Naive B cell (primary cell): ENCODE data around the gene IFITM2. TPM values are rescaled to one million over a fixed set of nuclear protein-coding genes. Genes with fewer than 3 reads are reported as not detected.
A peak's percentile ranks its signal among the peaks of the same experiment; 100 is the strongest.
"Not testable (repeated sequence)": the region's sequence is repeated elsewhere in the genome, so short reads cannot be mapped to it uniquely, and the experiment has no call there.

Experiments
- ATAC-seq, 2 donors: fragments of 150-1000 bp; cut with Tn5 transposase; 2 replicates each; pipeline ENCODE4 v1.10.0; 2021; ENCODE audit warnings: low read depth in 2 of 2, mild to moderate bottlenecking in 2 of 2, moderate library complexity in 2 of 2
- DNase-seq: peaks from one replicate; pipeline ENCODE4 v3.0.0; 2022
- H3K27ac Mint-ChIP-seq, 6 donors: one replicate each; pipeline ENCODE4 v1.8.0; 2020 to 2022; ENCODE audit warnings: mild to moderate bottlenecking in 6 of 6, mixed read lengths in 6 of 6, moderate library complexity in 5 of 6, inconsistent platforms in 2 of 6
- H3K27me3 Mint-ChIP-seq, 3 donors: one replicate each; pipeline ENCODE4 v1.8.0; 2021 to 2022; ENCODE audit warnings: mixed read lengths in 3 of 3, mild to moderate bottlenecking in 1 of 3
- H3K36me3 Mint-ChIP-seq, 2 donors: one replicate each; pipeline ENCODE4 v1.8.0; 2020 to 2022; ENCODE audit warnings: mixed read lengths in 2 of 2, inconsistent platforms in 1 of 2, mild to moderate bottlenecking in 1 of 2
- H3K4me1 Mint-ChIP-seq, 3 donors: one replicate each; pipeline ENCODE4 v1.8.0; 2020 to 2022; ENCODE audit warnings: mixed read lengths in 3 of 3, inconsistent platforms in 1 of 3, mild to moderate bottlenecking in 1 of 3, moderate library complexity in 1 of 3
- H3K4me3 Mint-ChIP-seq, 8 donors: one replicate each; pipeline ENCODE4 v1.8.0; 2020 to 2022; ENCODE audit warnings: mild to moderate bottlenecking in 8 of 8, mixed read lengths in 8 of 8, moderate library complexity in 8 of 8, inconsistent platforms in 2 of 8
- H3K9me3 Mint-ChIP-seq, 7 donors: one replicate each; pipeline ENCODE4 v1.8.0; 2020 to 2022; ENCODE audit warnings: mixed read lengths in 7 of 7, mild to moderate bottlenecking in 5 of 7, inconsistent platforms in 2 of 7, moderate library complexity in 1 of 7
- polyA plus RNA-seq, 6 donors: library from polyadenylated mRNA; unstranded; fragments of 300-500 nt; fragmentation: Illumina TruSeq; gene quantifications; one replicate each; pipeline ENCODE4 v1.2.3, GENCODE V29; 2021; ENCODE audit warnings: low read depth in 6 of 6

The IFITM2 gene
- polyA plus RNA-seq, 6 donors from 2014 or later, result 915 to 1,467 (median 1,288) TPM

DNA sequence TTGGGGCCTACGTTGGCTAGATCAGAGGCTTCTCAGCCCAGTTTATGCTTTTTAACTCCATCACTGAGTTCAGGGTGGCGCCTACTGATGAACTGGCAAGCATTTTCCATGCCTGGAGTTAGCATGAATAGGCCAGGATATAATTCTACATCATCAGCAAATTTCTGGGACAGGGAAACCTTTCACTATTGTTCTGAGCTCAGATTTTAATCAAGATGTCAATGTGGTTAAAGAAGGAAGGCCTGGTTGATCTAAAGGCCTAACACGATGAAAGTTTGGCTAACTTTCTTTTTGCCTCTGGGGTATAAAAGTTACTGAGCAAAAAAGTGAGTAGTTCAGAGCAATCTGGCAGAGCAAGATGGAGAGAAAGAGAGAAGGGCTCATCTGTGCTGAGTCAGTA is 34.7 kb downstream of the IFITM2 start:
- Mint-ChIP-seq H3K27me3 (no peaks in the 10 kb centered on the region), H3K36me3 (peaks cover 0 to 7% of the 10 kb centered on the region in 2 donors), H3K4me3 (peak overlapping the region in 2 of 8 donors; percentile 25 to 61), H3K27ac (no peak overlapping the region), H3K4me1 (peaks cover 14 to 33% (median 22%) of the 10 kb centered on the region in 3 donors), H3K9me3 (peaks cover 0 to 7% (median 2%) of the 10 kb centered on the region in 7 donors)
- ATAC-seq (no peak), DNase-seq (no peak)

GRCh38 chr11:344836-345578 is 37.4 kb downstream of the IFITM2 start:
- no peak overlapping the region for H3K4me3 Mint-ChIP-seq
- H3K27me3 Mint-ChIP-seq, result no peaks in the 10 kb centered on the region
- H3K27ac Mint-ChIP-seq, result peak overlapping the region in 1 of 6 donors; percentile 65
- H3K36me3 Mint-ChIP-seq, result peaks cover 0 to 7% of the 10 kb centered on the region in 2 donors
- DNase-seq (no peak), ATAC-seq (no peak)
- H3K9me3 Mint-ChIP-seq, result peaks cover 0 to 7% (median 2%) of the 10 kb centered on the region in 7 donors
- peaks cover 14 to 35% (median 22%) of the 10 kb centered on the region in 3 donors for H3K4me1 Mint-ChIP-seq

DNA sequence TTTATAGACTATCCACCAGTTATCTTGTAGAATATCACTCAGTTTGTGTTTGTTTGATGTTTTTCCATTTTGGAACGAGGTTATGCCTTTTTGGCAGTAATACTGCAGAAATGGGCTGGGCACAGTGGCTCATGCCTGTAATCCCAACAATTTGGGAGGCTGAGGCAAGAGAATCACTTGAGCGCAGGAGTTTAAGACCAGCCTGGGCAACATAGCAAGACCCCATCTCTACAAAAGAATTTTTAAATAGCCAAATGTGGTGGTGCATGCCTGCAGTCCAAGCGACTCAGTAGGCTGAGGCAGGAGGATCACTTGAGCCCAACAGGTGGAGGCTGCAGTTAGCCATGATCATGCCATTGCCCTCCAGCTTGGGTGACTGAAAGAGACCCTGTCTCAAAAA is 38.9 kb downstream of the IFITM2 start:
- Mint-ChIP-seq H3K9me3 (peaks cover 0 to 2% (median 0%) of the 10 kb centered on the region in 7 donors), H3K27me3 (no peaks in the 10 kb centered on the region), H3K4me3 (no peak overlapping the region), H3K4me1 (peaks cover 9 to 31% (median 20%) of the 10 kb centered on the region in 3 donors), H3K36me3 (no peaks in the 10 kb centered on the region), H3K27ac (peak overlapping the region in 2 of 6 donors; percentile 28 to 49)
- ATAC-seq (no peak), DNase-seq (no peak)

GRCh38 chr11:349270-349954 is 41.8 kb downstream of the IFITM2 start:
- not testable (repeated sequence) for ATAC-seq, H3K9me3 Mint-ChIP-seq, H3K27me3 Mint-ChIP-seq, DNase-seq, H3K4me3 Mint-ChIP-seq, H3K36me3 Mint-ChIP-seq
- Mint-ChIP-seq H3K27ac (peak overlapping the region in 1 of 6 donors; percentile 87), H3K4me1 (peaks cover 11 to 31% (median 24%) of the 10 kb centered on the region in 3 donors)

- peaks cover 13 to 39% (median 27%) of the 10 kb centered on the region in 3 donors for H3K4me1 Mint-ChIP-seq
- H3K4me3 Mint-ChIP-seq, result peak overlapping the region in 1 of 8 donors; percentile 56
- DNase-seq, H3K9me3 Mint-ChIP-seq, H3K36me3 Mint-ChIP-seq, ATAC-seq, H3K27me3 Mint-ChIP-seq: not testable (repeated sequence)
- peak overlapping the region in 1 of 6 donors; percentile 32 for H3K27ac Mint-ChIP-seq
Observed at GRCh38 chr11:350033-350722, 42.6 kb downstream of the IFITM2 start.

DNA sequence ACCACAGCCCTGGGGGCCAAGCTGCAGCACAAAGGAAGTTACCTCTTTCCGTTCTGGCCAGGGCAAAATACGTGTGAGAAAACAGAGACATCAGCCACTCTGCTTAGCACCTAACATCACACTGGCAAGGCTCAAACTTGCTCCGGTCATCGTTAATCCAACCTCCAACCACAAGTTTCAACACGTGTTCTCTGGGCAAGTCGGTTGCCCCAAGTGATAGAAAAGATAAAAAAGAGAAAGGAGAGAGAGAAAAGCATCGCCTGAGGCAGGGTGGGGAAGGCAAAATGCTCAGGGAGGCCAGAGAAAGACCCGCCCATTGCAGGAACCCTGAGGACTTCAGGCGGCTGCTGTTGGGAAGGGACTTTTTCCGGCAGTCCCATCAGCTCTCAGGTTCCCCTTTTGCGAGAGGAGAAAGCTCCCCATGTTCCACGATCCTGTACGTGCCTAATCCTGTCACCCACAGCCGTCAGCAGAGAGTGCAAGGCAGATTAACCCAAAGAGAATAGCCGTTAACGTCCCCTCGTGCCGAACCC is 43.2 kb downstream of the IFITM2 start:
- H3K27me3 Mint-ChIP-seq, result no peaks in the 10 kb centered on the region
- peak overlapping the region in 2 of 8 donors; percentile 47 to 56 for H3K4me3 Mint-ChIP-seq
- H3K36me3 Mint-ChIP-seq, result no peaks in the 10 kb centered on the region
- no peak for ATAC-seq
- H3K27ac Mint-ChIP-seq, result peak overlapping the region in 2 of 6 donors; percentile 32 to 77
- peaks cover 0 to 2% (median 0%) of the 10 kb centered on the region in 7 donors for H3K9me3 Mint-ChIP-seq
- H3K4me1 Mint-ChIP-seq, result peaks cover 15 to 43% (median 29%) of the 10 kb centered on the region in 3 donors
- no peak for DNase-seq

- Mint-ChIP-seq H3K4me3 (no peak overlapping the region), H3K27ac (peak overlapping the region in 1 of 6 donors; percentile 40), H3K27me3 (no peaks in the 10 kb centered on the region), H3K36me3 (no peaks in the 10 kb centered on the region), H3K4me1 (peaks cover 15 to 43% (median 29%) of the 10 kb centered on the region in 3 donors), H3K9me3 (peaks cover 0 to 2% (median 0%) of the 10 kb centered on the region in 7 donors)
- ATAC-seq, result no peak
- DNase-seq, result no peak
Observed at GRCh38 chr11:351411-351810, 43.8 kb downstream of the IFITM2 start.

DNA sequence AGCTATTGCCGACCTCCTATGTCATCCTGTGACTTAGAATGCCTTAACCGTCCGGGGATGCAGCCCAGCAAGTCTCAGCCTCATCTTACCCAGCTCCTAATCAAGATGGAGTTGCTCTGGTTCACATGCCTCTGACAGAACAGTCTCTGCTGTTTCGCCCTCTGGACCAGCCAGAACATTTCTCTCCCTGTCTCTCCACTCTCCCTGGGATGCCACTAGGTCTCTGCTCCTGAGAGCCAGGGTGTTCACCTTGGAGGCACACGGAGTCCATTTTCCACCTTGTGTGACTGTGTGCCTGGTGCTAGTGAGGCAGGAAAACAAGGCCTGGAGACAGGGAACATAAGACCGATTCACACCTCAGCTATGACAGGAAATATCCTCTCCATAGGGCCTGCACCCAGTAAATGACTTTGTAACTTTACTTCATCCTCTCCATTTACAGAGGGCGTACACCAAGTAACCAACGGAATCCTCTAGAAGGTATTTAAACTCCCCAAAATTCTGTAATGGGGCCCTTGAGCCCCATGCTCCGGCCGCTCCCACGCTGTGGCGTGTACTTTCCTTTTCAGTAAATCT is 44.9 kb downstream of the IFITM2 start:
- H3K27me3 Mint-ChIP-seq, result no peaks in the 10 kb centered on the region
- H3K27ac Mint-ChIP-seq, result peak overlapping the region in 3 of 6 donors; percentile 60 to 88 (median 83)
- H3K36me3 Mint-ChIP-seq, result no peaks in the 10 kb centered on the region
- no peak overlapping the region for H3K4me3 Mint-ChIP-seq
- peaks cover 15 to 43% (median 29%) of the 10 kb centered on the region in 3 donors for H3K4me1 Mint-ChIP-seq
- H3K9me3 Mint-ChIP-seq, result peaks cover 0 to 2% (median 0%) of the 10 kb centered on the region in 7 donors
- ATAC-seq, result no peak
- no peak for DNase-seq

- Mint-ChIP-seq H3K27ac (peak overlapping the region in 5 of 6 donors; percentile 39 to 98 (median 83)), H3K27me3 (no peaks in the 10 kb centered on the region), H3K4me1 (peaks cover 15 to 42% (median 29%) of the 10 kb centered on the region in 3 donors), H3K4me3 (peak overlapping the region in 2 of 8 donors; percentile 44 to 82), H3K36me3 (no peaks in the 10 kb centered on the region), H3K9me3 (peaks cover 0 to 2% (median 0%) of the 10 kb centered on the region in 7 donors)
- ATAC-seq (no peak), DNase-seq (no peak)
Observed at GRCh38 chr11:353179-353873, 45.7 kb downstream of the IFITM2 start.

- peaks cover 0 to 13% (median 7%) of the 10 kb centered on the region in 3 donors for H3K27me3 Mint-ChIP-seq
Observed at GRCh38 chr11:355581-356458, 48.2 kb downstream of the IFITM2 start.

DNA sequence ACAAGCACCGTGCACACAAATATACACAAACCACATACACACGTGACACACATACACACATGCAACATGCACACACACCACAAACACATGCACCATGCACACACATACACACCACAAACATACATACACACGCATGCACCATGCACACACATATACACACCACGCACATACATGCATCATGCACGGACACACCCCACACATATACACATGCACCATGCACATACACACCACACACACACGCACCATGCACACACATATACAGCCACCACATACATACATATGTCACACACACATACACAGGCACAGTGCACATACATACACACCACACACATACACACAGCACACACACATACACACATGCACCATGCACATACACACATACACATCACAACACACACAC is 49.0 kb downstream of the IFITM2 start:
- peaks cover 9 to 30% (median 18%) of the 10 kb centered on the region in 3 donors for H3K4me1 Mint-ChIP-seq
- no peaks in the 10 kb centered on the region for H3K36me3 Mint-ChIP-seq
- H3K27me3 Mint-ChIP-seq, result peaks cover 0 to 13% (median 7%) of the 10 kb centered on the region in 3 donors
- no peak overlapping the region for H3K4me3 Mint-ChIP-seq
- DNase-seq, result no peak
- no peak for ATAC-seq
- H3K27ac Mint-ChIP-seq, result no peak overlapping the region
- peaks cover 0 to 5% (median 4%) of the 10 kb centered on the region in 7 donors for H3K9me3 Mint-ChIP-seq

More at GRCh38 chr11:355581-356458, 48.2 kb downstream of the IFITM2 start:
- peak; percentile 80 for DNase-seq
- Mint-ChIP-seq H3K27ac (peak overlapping the region; percentile 82 to 98 (median 94)), H3K4me3 (peak overlapping the region in 7 of 8 donors; percentile 68 to 88 (median 82)), H3K36me3 (no peaks in the 10 kb centered on the region), H3K4me1 (peaks cover 12 to 33% (median 26%) of the 10 kb centered on the region in 3 donors), H3K9me3 (peaks cover 0 to 2% (median 0%) of the 10 kb centered on the region in 7 donors)
- peak; percentile 74 to 77 for ATAC-seq
